NCI-H2029 (cell line): Measurements from ENCODE around the gene GLI2.

Experiments used
- DNase-seq: peaks from one replicate; lab custom pipeline; 2025; lab: John Stamatoyannopoulos, UW

GLI2 gene

GRCh38 chr2:120735746-120736170 is at the start of gene GLI2:
Gene GLI2, plus strand, starts transcription at chr2:120735868. Its CDS starts 61,453 bp downstream, at chr2:120797321.
- no peak for DNase-seq

GRCh38 chr2:120685974-120686297 is 49.7 kb upstream of the GLI2 start:
- DNase-seq, result no peak

- DNase-seq, result no peak
Observed at GRCh38 chr2:120686511-120687168, 49.0 kb upstream of the GLI2 start.

- no peak for DNase-seq
Observed at GRCh38 chr2:120687210-120687609, 48.5 kb upstream of the GLI2 start.

- no peak for DNase-seq
Observed at GRCh38 chr2:120690521-120690920, 45.1 kb upstream of the GLI2 start.

- peak; percentile 26 for DNase-seq
Observed at GRCh38 chr2:120691410-120691809, 44.3 kb upstream of the GLI2 start.

GRCh38 chr2:120692691-120693090 is 43.0 kb upstream of the GLI2 start:
- DNase-seq, result no peak

GRCh38 chr2:120693121-120693520 is 42.5 kb upstream of the GLI2 start:
- DNase-seq, result no peak

GRCh38 chr2:120694034-120694433 is 41.6 kb upstream of the GLI2 start:
- DNase-seq, result no peak

GRCh38 chr2:120697471-120697870 is 38.2 kb upstream of the GLI2 start:
- no peak for DNase-seq

- DNase-seq, result no peak
Observed at GRCh38 chr2:120699292-120699691, 36.4 kb upstream of the GLI2 start.

- no peak for DNase-seq
Observed at GRCh38 chr2:120700659-120701058, 35.0 kb upstream of the GLI2 start.

- DNase-seq, result no peak
Observed at GRCh38 chr2:120701096-120701495, 34.6 kb upstream of the GLI2 start.

- no peak for DNase-seq
Observed at GRCh38 chr2:120701499-120701898, 34.2 kb upstream of the GLI2 start.

- DNase-seq, result no peak
Observed at GRCh38 chr2:120702061-120702460, 33.6 kb upstream of the GLI2 start.

- DNase-seq, result no peak
Observed at GRCh38 chr2:120702801-120703200, 32.9 kb upstream of the GLI2 start.

GRCh38 chr2:120703330-120703994 is 32.2 kb upstream of the GLI2 start:
- DNase-seq, result no peak

GRCh38 chr2:120704696-120705095 is 31.0 kb upstream of the GLI2 start:
- no peak for DNase-seq

GRCh38 chr2:120707816-120708215 is 27.9 kb upstream of the GLI2 start:
- DNase-seq, result no peak

GRCh38 chr2:120708944-120709607 is 26.6 kb upstream of the GLI2 start:
- DNase-seq, result no peak

- DNase-seq, result no peak
Observed at GRCh38 chr2:120709608-120710041, 26.0 kb upstream of the GLI2 start.

- no peak for DNase-seq
Observed at GRCh38 chr2:120710256-120710655, 25.4 kb upstream of the GLI2 start.

- DNase-seq, result no peak
Observed at GRCh38 chr2:120711694-120712093, 24.0 kb upstream of the GLI2 start.
